GM12891 (cell line): ENCODE results near the gene KLHL26.

Experiments
- PAX5 ChIP-seq: IDR thresholded peaks from 2 replicates; pipeline ENCODE4 v1.6.1; 2011; ENCODE audit warnings: low read length, moderate library complexity, mild to moderate bottlenecking; ENCODE audit not compliant: insufficient read depth, severe bottlenecking
- POLR2A ChIP-seq: IDR thresholded peaks from 2 replicates; pipeline ENCODE4 v1.6.1; 2011; ENCODE audit warnings: low read depth, low read length, control low read depth
- POLR2AphosphoS5 ChIP-seq: IDR thresholded peaks from 2 replicates; pipeline ENCODE4 v1.6.1; 2011; ENCODE audit warnings: low read depth, low read length, control low read depth
- TAF1 ChIP-seq: IDR thresholded peaks from 2 replicates; pipeline ENCODE4 v1.6.1; 2011; ENCODE audit warnings: low read depth, low read length, control low read depth

DNA sequence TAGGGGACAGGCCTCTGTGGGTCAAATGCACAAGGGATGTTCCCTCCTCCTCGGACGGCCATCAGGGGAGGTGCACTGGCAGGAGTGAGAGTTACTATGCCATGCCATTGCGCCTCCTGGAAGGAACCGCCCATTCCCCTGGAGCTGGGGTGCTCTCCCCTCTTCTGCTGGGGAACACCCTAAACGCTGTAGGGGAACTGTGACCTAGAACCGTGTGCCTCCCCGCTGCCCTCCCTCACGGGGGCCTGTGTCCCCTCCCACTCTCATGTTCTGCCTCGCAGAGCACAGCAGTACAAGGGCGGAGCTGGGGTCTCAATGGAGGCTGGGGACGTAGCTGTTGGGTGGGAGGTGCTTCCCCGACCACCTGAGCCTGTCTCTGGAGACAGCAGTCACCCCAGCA lies 29.5 kb downstream of the KLHL26 start:
- TF ChIP-seq POLR2A: no peak
- no peak for TF ChIP-seq POLR2AphosphoS5
- no peak for TF ChIP-seq PAX5
- no peak for TF ChIP-seq TAF1
